Kidney epithelial cell (primary cell): ENCODE measurements around the gene ICE2. TPM values are rescaled to one million over a fixed set of nuclear protein-coding genes. Genes with fewer than 3 reads are reported as not detected.

Experiments
- DNase-seq: peaks from one replicate; pipeline ENCODE4 v3.0.0-alpha.2; 2010; ENCODE audit warnings: low read depth
- H3K27me3 ChIP-seq: 2 replicates; pipeline ENCODE4 v1.6.0; 2011; ENCODE audit warnings: low read length; ENCODE audit not compliant: control insufficient read depth, insufficient read depth
- H3K36me3 ChIP-seq: 2 replicates; pipeline ENCODE4 v1.5.1; 2011; ENCODE audit warnings: low read length; ENCODE audit not compliant: control insufficient read depth, insufficient read depth
- H3K4me3 ChIP-seq: 2 replicates; pipeline ENCODE4 v1.5.1; 2011; ENCODE audit warnings: low read depth, mild to moderate bottlenecking, control low read depth, low read length
- CTCF ChIP-seq: IDR thresholded peaks from 2 replicates; pipeline ENCODE4 v1.5.1; 2011; ENCODE audit warnings: mild to moderate bottlenecking, moderate library complexity, low read length, control low read depth, inconsistent platforms; ENCODE audit not compliant: insufficient read depth, poor library complexity, severe bottlenecking
- total RNA-seq: library from RNA; depleted of rRNA; stranded (reverse); fragments of >200 nt; gene quantifications from 2 replicates; pipeline ENCODE4 v1.2.3, GENCODE V29; 2015

ICE2 gene
- total RNA-seq, 1 donor from 2014 or later = 34.8 TPM

GRCh38 chr15:60514261-60514881, 35.4 kb upstream of the ICE2 start:
- no peak for DNase-seq
- Histone ChIP-seq H3K4me3 (no peak overlapping the region), H3K36me3 (no peaks in the 10 kb centered on the region), H3K27me3 (no peaks in the 10 kb centered on the region)
- no peak for TF ChIP-seq CTCF

- H3K27me3 ChIP-seq = no peaks in the 10 kb centered on the region
- no peak for DNase-seq
- no peak overlapping the region for H3K4me3 ChIP-seq
- no peak for TF ChIP-seq CTCF
- no peaks in the 10 kb centered on the region for H3K36me3 ChIP-seq
Measured at GRCh38 chr15:60513676-60514075, 34.7 kb upstream of the ICE2 start.

DNA sequence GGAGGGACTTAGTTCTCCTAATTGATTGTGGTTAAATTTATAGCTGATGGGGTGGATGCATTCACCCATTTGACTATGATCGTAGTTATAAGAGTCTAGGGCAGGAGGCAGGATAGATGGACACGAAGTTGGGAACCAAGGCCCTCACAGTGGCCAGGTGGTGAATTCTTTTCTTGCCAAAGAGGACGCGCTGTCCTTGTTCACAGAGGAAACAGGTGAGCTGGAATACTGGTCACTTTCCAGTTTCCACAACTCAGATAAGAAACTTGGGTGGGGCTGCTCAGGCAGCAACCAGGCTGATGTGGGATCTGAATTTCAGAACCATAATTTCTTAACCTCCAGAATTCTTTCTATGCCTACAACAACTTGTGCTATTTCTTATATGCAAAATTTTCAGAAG, 34.0 kb upstream of the ICE2 start:
- Histone ChIP-seq H3K36me3 (no peaks in the 10 kb centered on the region), H3K27me3 (no peaks in the 10 kb centered on the region), H3K4me3 (no peak overlapping the region)
- TF ChIP-seq CTCF = no peak
- DNase-seq = no peak

- TF ChIP-seq CTCF = no peak
Measured at GRCh38 chr15:60511351-60512031, 32.5 kb upstream of the ICE2 start.

DNA sequence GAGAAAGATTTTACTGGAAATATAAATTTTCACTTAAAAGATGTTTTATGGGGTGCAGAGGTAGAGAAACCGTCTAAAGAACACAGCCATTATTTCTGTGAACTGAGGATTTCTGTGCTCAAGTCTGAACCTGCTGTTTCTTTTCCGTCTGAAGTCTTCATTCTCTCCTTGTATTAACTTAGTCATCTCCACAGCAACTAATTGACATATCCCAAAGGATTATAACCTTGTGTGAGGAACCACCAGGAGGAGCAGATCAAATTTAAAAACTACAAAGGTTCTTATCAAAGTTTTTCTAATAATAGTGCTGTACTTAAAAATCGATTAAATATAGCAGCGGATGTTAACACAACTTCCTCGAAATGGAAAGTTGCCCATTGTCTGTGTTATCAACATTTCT, 31.1 kb upstream of the ICE2 start:
- no peaks in the 10 kb centered on the region for H3K27me3 ChIP-seq
- DNase-seq = no peak
- no peaks in the 10 kb centered on the region for H3K36me3 ChIP-seq
- no peak overlapping the region for H3K4me3 ChIP-seq
- no peak for TF ChIP-seq CTCF

More at GRCh38 chr15:60511351-60512031, 32.5 kb upstream of the ICE2 start:
- DNase-seq = no peak
- H3K4me3 ChIP-seq = no peak overlapping the region
- H3K36me3 ChIP-seq = no peaks in the 10 kb centered on the region
- H3K27me3 ChIP-seq = no peaks in the 10 kb centered on the region

GRCh38 chr15:60509470-60509869, 30.5 kb upstream of the ICE2 start:
- DNase-seq = no peak

More at GRCh38 chr15:60509470-60509869, 30.5 kb upstream of the ICE2 start:
- TF ChIP-seq CTCF = no peak
- Histone ChIP-seq H3K4me3 (no peak overlapping the region), H3K27me3 (no peaks in the 10 kb centered on the region), H3K36me3 (no peaks in the 10 kb centered on the region)
